Measurements from ENCODE around the gene CDK8.

Gene CDK8

DNA sequence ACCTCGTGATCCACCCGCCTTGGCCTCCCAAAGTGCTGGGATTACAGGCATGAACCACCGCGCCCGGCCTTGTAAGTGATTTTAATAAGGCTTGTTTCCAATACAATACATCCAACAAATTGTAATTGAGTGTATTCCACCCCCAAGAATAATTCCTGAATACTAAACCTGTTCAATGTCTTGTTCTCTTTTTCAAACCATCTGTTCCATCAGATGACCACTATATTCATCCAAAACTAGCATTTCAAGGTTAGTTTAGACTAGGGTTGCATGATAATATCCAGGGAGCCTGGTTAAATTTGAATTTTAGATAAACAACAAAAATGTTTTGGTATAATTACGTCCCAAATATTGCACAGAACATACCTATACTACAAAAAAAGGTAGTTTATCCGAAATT, 168.1 kb downstream of the CDK8 start:
- no peaks in the 10 kb centered on the region for H3K4me1 Mint-ChIP-seq

GRCh38 chr13:26423629-26424028, 169.7 kb downstream of the CDK8 start:
- H3K4me3 Mint-ChIP-seq, result no peak overlapping the region
- ATAC-seq (no peak), DNase-seq (no peak)
- H3K27me3 Mint-ChIP-seq, result peaks cover 14% of the 10 kb centered on the region
- H3K27ac Mint-ChIP-seq, result no peak overlapping the region
- no peaks in the 10 kb centered on the region for H3K4me1 Mint-ChIP-seq
- H3K9me3 Mint-ChIP-seq, result no peaks in the 10 kb centered on the region

More for the DNA sequence above, 168.1 kb downstream of the CDK8 start:
- ATAC-seq, result no peak
- Mint-ChIP-seq H3K27me3 (peaks cover 14% of the 10 kb centered on the region), H3K9me3 (no peaks in the 10 kb centered on the region), H3K4me3 (no peak overlapping the region), H3K27ac (no peak overlapping the region)
- DNase-seq, result no peak

DNA sequence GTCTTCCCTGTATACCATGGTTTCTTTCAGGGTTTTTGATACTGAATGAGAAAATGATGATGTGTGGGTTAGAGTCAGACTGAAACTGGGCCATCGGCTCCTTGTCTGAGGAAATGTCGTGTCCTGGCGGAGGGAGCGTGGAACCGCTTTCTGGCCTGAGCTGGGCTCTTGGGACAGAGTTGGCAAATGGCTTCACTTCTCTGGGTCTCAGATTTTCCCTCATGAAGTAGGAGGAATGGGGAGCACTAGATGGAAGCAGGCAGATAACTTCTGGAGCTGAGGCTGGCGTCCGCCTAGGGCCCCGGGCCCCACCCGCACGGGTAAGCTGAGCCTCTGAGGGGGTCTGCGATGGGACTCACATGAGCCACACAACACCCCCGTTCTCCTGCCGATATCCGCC, 170.3 kb downstream of the CDK8 start:
- H3K27ac Mint-ChIP-seq, result no peak overlapping the region
- H3K27me3 Mint-ChIP-seq, result peaks cover 14% of the 10 kb centered on the region
- ATAC-seq (no peak), DNase-seq (no peak)
- H3K4me3 Mint-ChIP-seq, result no peak overlapping the region
- no peaks in the 10 kb centered on the region for H3K4me1 Mint-ChIP-seq
- no peaks in the 10 kb centered on the region for H3K9me3 Mint-ChIP-seq

DNA sequence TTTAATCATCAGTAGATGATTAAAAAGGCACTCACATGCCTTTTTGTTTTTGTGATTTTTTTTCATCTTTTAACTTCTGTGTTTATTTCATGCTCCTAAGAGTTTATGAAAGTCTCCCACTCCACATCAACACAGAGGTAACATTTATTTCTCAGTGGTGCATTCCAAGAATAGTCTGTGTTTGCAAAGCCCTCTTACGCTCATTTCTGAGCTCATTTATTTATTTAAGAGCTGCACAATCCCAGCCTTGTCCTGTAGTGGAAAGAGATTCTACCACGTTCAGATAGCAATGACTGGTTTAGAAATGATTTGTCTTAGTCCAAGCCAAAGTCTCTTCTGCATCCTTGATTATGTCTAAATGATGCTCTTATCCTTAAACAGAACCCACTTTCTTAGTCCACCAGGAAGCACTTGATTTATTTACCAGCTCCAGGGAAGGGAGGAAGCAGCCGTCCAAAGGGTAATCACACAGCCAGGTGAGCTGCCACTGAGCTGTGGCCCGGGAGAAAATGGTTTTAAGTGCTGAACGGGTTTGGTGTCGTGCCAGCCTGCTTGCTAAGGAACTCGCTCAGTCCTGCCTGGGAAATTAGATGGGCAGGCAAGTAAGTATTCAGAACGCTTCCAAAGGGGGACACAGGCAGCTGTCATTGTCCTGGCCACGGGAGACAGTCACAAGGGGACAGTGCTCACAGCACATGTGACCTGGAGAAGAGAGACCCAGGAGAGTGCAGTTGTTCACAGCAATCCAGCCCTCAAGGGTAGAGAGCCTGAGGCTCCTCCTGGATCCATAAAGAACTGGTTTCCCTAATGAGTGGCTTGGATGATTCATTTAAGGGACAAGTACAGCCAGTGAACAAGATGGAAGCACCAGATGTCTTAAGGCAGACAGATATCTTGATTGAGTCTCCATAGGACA, 171.8 kb downstream of the CDK8 start:
- no peaks in the 10 kb centered on the region for H3K9me3 Mint-ChIP-seq
- ATAC-seq (no peak), DNase-seq (no peak)
- H3K27me3 Mint-ChIP-seq, result peaks cover 14% of the 10 kb centered on the region
- no peaks in the 10 kb centered on the region for H3K4me1 Mint-ChIP-seq
- no peak overlapping the region for H3K4me3 Mint-ChIP-seq
- H3K27ac Mint-ChIP-seq, result no peak overlapping the region

DNA sequence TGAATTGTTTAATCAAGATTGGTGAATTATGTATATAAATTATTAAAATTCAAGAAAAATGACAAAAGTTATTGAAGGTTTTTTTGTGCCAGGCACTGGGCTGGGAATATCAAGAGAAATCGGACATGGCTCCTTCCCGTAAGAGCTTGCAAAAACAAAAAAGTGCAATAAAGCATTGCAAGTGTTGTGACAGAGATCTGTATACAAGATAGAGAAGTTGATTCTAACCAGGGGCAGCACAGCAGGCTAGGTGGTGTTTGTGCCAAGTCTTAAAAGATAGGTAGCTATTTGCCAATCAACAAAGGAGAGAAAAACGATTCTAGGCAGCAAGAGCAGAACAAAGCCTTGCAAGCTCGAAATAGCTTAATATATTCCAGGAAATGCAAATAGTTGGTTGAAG, 179.8 kb downstream of the CDK8 start:
- Mint-ChIP-seq H3K27ac (no peak overlapping the region), H3K27me3 (no peaks in the 10 kb centered on the region), H3K4me1 (no peaks in the 10 kb centered on the region), H3K4me3 (no peak overlapping the region), H3K9me3 (peaks cover 17 to 30% of the 10 kb centered on the region in 2 donors)
- ATAC-seq (no peak), DNase-seq (no peak)

- no peaks in the 10 kb centered on the region for H3K27me3 Mint-ChIP-seq
- no peaks in the 10 kb centered on the region for H3K4me1 Mint-ChIP-seq
- DNase-seq (no peak), ATAC-seq (no peak)
- H3K9me3 Mint-ChIP-seq, result peaks cover 17 to 30% of the 10 kb centered on the region in 2 donors
- H3K4me3 Mint-ChIP-seq, result no peak overlapping the region
- H3K27ac Mint-ChIP-seq, result no peak overlapping the region
Measured at GRCh38 chr13:26435171-26435570, 181.2 kb downstream of the CDK8 start.

DNA sequence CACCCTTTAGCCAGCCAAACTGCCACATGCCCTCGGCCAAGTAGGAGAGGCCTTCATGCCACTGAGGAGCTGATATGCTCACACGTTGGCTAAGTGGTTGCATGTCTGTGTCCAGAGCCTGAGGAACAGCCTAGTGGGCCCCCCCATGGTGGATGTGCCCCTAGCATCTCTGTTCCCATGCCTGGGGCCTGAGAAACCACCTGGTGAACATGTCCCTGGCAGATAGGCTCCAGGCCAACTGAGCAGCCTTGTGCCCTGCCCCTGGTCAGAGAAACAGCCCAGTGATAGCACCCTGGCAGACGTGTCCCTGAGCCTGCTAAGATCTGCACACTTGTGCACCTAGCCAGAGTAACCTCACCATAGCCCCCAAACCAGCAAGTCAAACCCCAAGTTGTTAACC, 181.7 kb downstream of the CDK8 start:
- Mint-ChIP-seq H3K4me1 (no peaks in the 10 kb centered on the region), H3K4me3 (no peak overlapping the region), H3K27me3 (no peaks in the 10 kb centered on the region), H3K9me3 (peaks cover 17 to 30% of the 10 kb centered on the region in 2 donors), H3K27ac (no peak overlapping the region)
- no peak for ATAC-seq
- DNase-seq, result no peak

DNA sequence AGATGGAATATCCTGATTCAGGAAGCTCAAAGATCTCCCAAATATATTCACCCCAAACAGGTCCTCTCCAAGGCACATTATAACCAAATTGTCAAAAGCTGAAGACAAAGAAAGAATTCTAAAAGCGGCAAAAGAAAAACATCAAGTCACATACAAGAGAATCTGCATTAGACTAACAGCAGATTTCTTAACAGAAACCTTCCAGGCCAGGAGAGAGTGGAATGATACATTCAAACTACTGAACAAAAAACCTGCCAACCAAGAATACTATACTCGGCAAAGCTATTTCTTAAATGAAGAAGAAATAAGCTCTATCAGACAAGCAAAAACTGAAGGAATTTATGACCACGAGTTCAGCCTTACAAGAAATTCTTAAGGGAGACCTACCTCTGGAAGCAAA, 183.0 kb downstream of the CDK8 start:
- DNase-seq (no peak), ATAC-seq (no peak)
- Mint-ChIP-seq H3K27me3 (no peaks in the 10 kb centered on the region), H3K4me3 (no peak overlapping the region), H3K4me1 (no peaks in the 10 kb centered on the region), H3K27ac (no peak overlapping the region), H3K9me3 (peaks cover 17 to 30% of the 10 kb centered on the region in 2 donors)

DNA sequence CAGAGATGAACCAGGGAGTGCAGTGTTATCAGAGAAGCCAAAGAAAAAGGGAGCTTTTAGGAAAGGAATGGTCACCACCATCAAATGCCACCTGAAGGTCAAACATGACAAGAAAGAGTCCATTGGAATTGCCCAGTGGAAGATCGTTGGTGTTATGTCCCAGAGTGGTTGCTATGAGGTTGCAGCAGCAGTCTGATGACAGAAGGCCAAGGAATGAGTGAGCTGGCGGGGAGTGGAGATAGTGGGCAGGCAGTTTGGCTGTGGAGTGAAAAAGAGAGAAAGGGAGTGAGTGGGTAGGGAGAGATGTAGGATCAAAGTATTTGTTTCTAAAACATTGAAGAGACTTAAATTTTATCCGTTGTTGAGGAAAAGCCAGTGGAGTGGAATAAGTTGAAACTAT, 186.2 kb downstream of the CDK8 start:
- no peak overlapping the region for H3K4me3 Mint-ChIP-seq
- H3K4me1 Mint-ChIP-seq, result no peaks in the 10 kb centered on the region
- peaks cover 10% of the 10 kb centered on the region for H3K27me3 Mint-ChIP-seq
- ATAC-seq (no peak), DNase-seq (no peak)
- H3K9me3 Mint-ChIP-seq, result peaks cover 10 to 18% of the 10 kb centered on the region in 2 donors
- H3K27ac Mint-ChIP-seq, result no peak overlapping the region

DNA sequence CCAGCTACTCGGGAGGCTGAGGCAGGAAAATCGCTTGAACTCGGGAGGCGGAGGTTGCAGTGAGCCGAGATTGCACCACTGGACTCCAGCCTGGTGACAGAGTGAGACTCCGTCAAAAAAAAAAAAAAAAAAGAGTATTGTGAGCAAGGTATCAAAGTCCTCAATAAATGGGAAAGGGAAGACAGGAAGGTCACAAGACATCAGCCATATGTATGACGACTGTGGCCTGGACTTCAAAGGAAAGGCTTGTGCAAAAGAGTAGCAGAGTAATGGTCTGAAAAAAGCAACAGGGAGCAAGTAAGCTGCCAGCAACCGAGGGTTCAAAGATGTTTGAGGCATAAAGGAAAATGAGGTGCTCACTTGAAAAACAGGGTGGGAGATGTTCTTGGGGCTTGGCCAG, 187.5 kb downstream of the CDK8 start:
- Mint-ChIP-seq H3K27me3 (peaks cover 19% of the 10 kb centered on the region), H3K27ac (no peak overlapping the region), H3K4me1 (no peaks in the 10 kb centered on the region), H3K9me3 (peaks cover 4 to 5% of the 10 kb centered on the region in 2 donors), H3K4me3 (no peak overlapping the region)
- ATAC-seq (no peak), DNase-seq (no peak)

GRCh38 chr13:26442541-26442940, 188.6 kb downstream of the CDK8 start:
- Mint-ChIP-seq H3K4me3 (no peak overlapping the region), H3K9me3 (peaks cover 0 to 1% of the 10 kb centered on the region in 2 donors), H3K27me3 (peaks cover 30% of the 10 kb centered on the region), H3K4me1 (no peaks in the 10 kb centered on the region), H3K27ac (no peak overlapping the region)
- ATAC-seq (no peak), DNase-seq (no peak)

DNA sequence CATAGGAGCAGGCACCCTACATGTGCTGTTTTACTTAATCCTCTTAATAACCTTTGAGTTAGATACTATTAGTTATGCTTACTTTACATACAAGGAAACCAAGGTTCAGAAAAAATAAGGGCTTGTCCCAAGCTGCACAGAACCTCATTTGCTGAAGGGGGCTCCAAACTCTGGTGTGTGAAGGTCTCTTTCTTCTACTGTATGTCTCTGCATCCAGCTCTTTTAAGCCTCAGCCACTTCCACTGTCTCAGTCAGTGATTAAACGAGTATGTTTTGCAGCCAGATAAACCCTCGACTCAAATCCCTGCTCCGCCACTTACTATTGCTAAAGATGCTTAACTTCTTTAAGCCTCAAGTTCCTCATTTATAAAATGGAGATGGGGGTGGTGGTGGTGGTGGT, 191.2 kb downstream of the CDK8 start:
- Mint-ChIP-seq H3K27me3 (peaks cover 53% of the 10 kb centered on the region), H3K27ac (no peak overlapping the region), H3K4me3 (no peak overlapping the region), H3K4me1 (no peaks in the 10 kb centered on the region), H3K9me3 (peaks cover 0 to 4% of the 10 kb centered on the region in 2 donors)
- DNase-seq (no peak), ATAC-seq (no peak)

DNA sequence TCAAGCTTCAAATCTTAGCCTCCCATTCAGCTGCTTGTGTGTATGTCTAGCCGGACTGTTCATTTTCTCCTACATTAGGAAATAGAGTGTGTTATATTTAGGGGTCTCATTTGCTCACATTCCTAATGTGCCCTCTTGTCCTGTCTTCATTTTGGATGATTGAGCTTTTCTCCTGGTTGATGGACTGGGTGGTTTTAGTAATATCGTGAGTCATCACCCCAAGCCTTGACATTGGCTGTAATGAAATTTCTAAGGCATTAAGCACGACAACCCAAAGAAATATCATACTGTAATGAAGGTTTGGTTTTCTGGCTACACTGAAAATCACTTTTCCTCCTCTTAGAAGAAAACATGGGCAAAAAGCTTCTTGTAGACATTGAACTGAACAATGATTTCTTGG, 192.8 kb downstream of the CDK8 start:
- H3K27ac Mint-ChIP-seq, result no peak overlapping the region
- ATAC-seq (no peak), DNase-seq (no peak)
- no peak overlapping the region for H3K4me3 Mint-ChIP-seq
- H3K27me3 Mint-ChIP-seq, result peaks cover 66% of the 10 kb centered on the region
- H3K9me3 Mint-ChIP-seq, result peaks cover 6 to 9% of the 10 kb centered on the region in 2 donors
- no peaks in the 10 kb centered on the region for H3K4me1 Mint-ChIP-seq

- no peak for ATAC-seq
- peaks cover 74% of the 10 kb centered on the region for H3K27me3 Mint-ChIP-seq
- H3K9me3 Mint-ChIP-seq, result peaks cover 6 to 9% of the 10 kb centered on the region in 2 donors
- H3K27ac Mint-ChIP-seq, result no peak overlapping the region
- no peaks in the 10 kb centered on the region for H3K4me1 Mint-ChIP-seq
- DNase-seq, result no peak
- no peak overlapping the region for H3K4me3 Mint-ChIP-seq
Measured at GRCh38 chr13:26448032-26448431, 194.1 kb downstream of the CDK8 start.

GRCh38 chr13:26449063-26449848, 195.3 kb downstream of the CDK8 start:
- ATAC-seq (no peak), DNase-seq (no peak)
- H3K27ac Mint-ChIP-seq, result no peak overlapping the region
- no peaks in the 10 kb centered on the region for H3K4me1 Mint-ChIP-seq
- H3K4me3 Mint-ChIP-seq, result no peak overlapping the region
- H3K9me3 Mint-ChIP-seq, result peaks cover 6 to 9% of the 10 kb centered on the region in 2 donors
- H3K27me3 Mint-ChIP-seq, result peaks cover 69% of the 10 kb centered on the region

All from stimulated activated naive CD8-positive, alpha-beta T cell treated with anti-CD3 and anti-CD28 coated beads, Interleukin-15, amount 100 ng/mL, for 72 hours (primary cell).